HG03060 (cell line): ENCODE data around the gene CRK.

Source experiments
- ATAC-seq: cut with Tn5 transposase; IDR thresholded peaks from one replicate; pipeline ENCODE4 v1.9.1; 2021; ENCODE audit warnings: low read depth, moderate number of reproducible peaks; ENCODE audit not compliant: unreplicated experiment

CRK gene

DNA sequence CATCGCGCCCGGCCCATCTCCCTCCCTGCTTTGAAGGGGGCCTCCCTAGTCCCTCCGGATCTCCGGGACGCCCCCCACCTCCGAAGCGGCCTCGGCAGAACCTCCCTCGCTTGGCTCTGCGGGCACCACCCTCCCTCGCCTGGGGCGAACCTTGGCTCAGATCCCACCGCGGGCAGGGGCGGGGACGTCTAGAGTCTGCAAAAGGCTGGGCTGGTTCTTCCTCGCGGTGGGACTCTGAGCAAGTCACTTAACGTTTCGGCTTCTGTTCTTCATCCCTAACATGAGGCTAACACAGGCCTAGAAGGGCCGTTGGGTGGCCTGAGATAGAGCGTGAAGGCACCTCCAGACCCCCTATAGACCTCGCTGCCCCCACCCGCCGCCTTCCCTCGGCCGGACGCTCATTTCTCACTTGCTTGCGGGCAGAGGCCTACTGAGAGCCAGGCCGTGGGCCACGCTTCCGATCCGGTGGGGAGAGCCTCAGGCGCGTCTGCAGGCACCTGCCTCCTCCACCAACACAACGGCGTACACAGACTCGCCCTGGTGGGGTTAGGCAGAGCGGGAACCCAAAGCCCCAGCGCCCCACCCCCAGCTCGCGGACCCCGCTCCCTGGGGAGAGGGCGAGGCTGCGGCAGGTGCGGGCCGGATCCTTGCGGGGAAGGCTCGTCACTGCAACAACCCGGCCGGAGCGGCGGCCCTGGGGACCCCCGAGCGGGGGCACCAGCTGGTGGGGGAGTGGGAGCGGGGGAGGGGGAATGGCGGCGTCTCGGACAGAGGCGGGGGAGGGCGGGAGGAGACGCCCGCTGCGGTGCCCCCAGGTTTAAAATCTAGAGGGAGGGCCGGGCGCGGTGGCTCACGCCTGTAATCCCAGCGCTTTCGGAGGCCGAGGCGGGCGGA lies 31.0 kb upstream of the CRK start:
- ATAC-seq = no peak

DNA sequence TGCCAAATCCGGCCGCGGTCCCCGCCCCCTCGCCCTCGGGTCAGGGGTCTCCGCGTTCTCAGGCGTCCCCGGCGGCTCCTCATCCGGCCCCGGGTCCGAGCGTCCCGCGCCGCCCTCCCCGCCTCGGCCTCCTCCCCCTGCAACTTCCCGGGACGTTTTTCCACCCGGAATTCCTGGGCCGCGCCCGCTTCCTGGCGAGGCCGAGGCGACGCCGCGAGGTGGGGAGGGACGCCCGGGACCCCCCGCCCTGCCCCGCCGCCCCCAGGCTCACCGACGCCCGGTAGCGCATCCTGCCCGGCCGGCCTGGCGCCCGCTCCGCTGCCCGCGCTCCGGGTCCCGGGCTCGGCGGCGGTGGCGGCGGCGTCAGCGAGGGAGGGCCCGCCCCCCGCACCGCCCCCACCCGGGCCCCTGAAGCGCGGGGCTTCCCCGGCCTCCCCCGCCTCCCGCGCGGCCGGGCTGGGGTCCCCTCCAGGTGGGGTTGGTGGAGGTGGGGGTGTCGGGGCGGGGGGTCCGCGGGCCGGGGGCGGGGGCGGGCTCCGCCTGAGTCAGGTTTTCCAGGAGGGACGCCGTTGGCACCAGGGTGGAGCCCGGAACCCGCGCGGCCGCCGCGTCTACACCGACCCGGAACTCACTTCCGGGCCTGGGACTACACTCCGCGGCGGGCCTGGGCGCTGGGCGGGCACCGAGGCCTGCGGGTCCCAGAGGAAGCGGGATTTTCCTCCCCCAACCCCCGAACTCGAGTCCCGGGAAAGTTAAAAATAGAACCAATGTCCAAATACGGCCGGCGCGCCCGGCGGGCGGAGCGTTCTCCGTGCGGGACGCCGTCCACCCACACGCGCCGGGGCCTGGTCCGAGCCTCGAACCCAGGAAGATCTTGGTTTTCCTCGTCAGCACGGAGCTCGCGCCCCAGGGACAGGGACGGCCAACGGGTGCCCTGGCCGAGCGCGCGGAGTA lies 29.7 kb upstream of the CRK start:
- no peak for ATAC-seq

DNA sequence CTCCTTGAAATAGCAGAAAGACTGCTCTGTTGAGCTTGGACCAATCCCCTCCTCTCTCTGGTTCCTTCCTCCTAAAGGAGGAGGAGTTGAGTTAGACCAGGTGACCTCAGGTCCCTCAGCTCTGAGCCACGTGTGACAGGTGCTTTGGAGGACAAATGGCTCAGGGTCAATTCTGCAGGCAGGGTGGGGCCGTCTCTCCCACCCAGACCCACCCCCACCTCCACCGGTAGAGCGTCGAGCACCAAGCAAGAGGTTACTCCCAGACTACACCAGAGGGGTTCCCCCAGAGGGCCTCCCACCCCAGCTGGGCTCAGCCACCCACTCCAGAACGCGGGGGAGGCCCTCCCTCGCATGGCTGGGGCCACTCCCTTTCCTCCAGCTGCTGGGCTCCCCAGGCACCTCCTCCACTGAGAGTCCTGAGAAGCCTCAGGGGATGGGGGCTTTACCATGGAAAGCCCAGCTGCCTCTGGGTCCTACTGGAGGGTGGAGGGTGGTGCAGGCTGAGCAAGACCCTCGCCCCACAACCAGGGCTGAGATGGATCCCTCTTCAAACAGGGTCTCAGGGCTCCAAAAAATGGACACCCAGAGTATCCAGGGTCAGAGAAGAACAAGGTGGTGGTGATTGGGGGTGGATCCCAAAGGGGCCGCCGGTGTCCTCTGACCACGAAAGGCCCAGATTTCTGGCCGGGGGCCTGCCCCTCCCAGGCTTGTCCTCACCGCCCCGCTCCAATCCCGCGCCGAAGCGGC lies 28.8 kb upstream of the CRK start:
- no peak for ATAC-seq

DNA sequence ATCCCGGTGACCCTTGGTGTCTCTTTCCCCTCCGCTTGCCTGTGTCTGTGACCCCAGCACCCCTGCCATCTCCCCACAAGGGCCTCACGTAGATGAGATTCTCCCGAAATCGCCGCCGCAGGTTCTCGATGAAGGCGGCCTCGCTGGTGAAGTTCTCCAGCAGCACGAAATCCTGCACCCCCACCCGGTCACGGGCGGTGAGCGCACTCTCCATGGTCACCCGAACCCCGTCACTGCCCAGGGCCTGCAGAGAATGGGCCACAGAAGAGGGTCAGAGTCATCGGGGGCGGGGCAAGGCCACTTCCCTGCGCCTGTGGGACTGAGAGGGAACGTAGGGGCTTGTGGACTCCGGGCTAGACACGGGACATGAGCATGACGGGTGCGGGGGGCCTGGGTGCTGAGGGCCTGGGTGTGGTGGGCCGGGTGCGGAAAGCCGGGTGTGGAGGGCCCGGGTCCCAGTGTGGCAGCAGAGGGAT lies 28.1 kb upstream of the CRK start:
- ATAC-seq = no peak

DNA sequence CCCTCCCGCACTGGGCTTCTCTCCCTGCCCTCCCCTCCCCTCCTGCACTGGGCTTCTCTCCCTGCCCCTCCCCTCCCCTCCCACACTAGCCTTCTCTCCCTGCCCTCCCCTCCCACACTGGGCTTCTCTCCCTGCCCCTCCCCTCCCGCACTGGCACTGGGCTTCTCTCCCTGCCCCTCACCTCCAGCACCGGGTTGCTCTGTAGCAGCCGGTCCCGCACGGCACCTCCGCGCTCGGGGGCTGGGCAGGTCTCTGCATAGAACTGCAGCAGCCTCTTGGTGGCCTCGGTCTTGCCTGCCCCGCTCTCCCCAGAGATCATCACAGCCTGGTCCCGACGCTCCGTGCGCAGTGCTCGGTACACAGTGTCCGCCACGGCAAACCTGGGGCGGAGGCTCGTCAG lies 26.6 kb upstream of the CRK start:
- no peak for ATAC-seq

DNA sequence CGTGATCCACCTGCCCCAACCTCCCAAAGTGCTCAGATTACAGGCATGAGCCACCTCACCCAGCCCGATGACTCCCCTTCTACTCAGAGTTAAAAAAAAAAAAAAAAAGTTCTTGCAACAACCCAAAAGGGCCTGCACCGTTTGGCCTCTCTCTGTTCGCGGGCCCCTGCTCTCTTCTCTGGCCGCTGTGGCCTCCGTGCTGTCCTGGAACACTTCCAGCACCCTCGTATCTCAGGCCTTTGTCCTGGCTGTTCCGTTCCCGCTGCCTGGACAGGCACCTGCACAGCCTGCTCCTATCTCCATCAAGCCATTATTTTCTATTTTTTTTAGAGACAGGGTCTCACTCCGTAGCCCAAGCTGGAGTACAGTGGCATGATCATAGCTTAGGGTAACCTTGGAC lies 25.7 kb upstream of the CRK start:
- no peak for ATAC-seq

DNA sequence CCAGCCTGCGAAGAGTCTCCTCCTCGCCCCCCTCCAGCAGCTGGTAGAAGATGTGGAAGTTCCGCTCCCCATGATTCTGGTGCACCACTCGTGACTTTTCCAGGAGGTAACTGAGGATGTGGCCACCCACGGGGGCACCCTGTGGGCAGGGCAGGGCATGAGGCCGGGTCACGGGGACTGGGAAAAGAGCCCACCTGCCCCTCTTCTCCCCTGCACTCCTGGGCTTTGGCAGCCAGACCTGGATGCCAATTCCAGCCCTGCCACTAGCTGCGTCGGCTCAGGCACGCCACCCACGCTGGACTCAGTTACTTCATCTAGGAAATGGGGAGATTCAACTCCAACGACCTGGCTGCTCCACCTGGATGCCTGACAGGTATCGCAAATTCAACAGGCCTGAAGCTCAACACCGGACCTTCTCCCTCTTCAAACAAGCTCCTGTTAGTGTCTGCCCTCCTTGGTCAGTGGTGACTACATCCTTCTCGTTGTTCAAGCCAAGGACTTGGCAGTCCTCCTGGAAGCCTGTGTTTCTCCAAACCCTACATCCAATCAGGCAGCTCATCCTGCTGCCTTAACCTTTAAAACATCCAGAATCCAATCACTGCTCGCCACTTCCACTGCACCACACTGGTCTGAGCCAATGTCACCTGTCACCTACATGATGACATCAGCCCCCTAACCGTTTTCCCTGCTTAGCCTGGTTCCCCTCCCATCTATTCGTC lies 24.9 kb upstream of the CRK start:
- ATAC-seq = no peak

DNA sequence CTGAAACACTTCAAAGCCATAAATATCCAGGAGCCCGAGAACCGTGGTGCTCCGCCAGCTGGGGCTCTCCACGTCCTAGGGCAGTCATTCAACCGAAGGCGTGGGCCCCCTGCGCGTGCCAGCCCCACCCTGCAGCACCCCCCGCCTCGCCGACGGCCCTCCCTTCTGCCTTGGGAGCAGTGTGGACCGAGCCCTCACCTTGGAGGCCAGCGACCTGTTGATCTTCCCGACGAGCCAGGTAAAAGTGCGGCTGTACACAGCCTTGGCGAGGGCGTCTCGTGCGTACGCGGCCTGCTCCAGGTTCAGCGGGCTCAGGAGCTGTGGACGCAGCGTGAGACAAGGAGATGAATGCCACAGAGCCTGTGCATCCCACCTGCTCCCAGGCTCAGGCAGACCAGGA lies 22.4 kb upstream of the CRK start:
- ATAC-seq = no peak

DNA sequence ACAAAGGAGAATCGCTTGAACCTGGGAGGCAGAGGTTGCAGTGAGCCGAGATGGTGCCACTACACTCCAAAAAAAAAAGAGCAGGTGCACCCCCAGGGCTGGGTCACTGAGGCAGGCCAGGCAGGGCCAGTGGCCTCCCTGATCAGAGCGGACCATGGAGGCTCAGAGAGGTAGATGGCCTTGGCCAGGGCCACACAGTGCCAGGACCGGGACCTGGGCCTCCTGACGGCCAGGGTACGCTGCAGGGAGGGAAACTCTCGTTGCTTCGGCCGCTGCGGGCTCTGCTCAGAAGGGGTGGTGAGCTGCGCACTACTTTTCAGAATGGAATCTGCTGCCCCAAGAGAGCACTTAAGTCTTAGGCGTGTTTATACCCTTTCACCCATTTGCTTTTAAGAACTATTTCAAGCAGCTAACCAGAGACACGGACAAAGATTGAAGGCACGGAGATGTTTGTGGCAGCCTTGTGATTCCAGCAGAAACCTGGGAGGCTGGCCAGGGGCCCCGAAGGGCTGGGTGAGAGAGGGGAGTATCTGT lies 19.4 kb upstream of the CRK start:
- ATAC-seq = no peak

DNA sequence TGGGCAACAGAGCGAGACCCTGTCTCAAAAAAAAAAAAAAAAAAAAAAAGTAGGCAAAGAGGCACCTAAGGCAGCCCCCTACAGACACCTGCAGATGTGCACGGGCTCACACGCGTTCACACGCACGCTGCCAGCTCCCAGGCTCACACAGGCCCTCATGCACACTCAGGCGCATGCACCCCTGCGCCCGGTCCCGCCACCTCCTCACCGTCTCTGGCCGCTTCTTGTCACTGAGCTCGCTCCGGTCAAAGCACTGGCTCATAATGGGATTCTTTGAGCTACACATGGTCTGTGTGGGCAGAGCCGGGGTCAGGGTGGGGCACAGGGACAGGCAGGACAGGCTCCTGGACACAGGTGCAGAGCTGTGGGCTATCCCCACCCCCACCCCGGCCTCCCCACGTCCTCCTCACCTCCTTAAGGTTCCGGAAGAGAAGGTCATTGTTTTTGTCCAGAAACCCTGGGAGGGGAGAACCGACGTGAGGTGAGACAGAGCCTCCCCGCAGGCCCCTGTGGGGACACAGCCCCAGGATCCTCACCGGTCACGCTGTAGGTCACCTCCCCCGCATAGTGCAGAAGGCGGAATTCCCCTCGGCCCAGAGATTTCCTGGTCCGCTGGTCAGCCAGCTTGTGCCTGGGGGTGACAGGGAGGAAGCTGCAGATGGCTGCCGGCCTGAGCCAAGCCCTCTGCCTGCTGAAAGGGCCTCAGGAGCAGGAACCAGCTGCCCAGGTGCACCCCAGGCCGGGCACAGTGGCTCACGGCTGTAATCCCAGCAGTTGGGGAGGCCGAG lies 18.6 kb upstream of the CRK start:
- peak; percentile 39 for ATAC-seq

DNA sequence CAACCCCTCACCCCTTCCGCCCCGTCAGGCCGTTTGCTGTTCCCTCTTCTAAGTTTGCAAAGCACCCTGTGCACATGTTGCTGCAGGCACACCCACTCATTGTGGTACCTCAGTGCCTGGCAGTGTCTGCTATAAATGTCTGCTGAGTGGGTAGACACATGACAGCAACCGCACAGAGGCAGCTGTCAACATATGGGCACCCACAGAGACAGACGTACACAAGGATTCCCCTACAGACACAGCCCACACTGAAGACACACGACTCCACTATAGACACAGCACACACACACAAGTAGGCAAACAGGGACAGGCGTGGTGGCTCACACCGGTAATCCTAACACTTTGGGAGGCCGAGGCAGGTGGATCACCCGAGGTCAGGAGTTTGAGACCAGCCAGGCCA lies 17.8 kb upstream of the CRK start:
- ATAC-seq = no peak

DNA sequence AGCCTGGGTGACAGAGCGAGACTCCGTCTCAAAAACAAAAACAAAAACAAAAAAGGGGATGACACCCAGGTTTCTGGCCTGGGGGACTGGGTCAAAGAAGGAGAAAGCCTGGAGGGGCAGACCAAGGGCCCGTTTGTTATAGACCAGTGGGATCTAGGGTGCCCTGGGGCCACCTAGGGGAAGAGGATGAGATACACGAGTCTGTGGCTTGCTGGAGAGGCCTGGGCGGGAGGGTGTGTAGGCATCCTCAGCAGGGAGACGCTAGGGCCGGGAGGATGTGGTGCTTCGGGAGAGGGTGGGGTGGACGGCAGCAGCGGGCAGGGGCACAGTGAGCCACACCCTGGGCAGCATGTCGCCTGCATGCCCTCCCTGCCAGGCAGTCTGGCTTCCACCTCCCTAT lies 17.1 kb upstream of the CRK start:
- no peak for ATAC-seq

DNA sequence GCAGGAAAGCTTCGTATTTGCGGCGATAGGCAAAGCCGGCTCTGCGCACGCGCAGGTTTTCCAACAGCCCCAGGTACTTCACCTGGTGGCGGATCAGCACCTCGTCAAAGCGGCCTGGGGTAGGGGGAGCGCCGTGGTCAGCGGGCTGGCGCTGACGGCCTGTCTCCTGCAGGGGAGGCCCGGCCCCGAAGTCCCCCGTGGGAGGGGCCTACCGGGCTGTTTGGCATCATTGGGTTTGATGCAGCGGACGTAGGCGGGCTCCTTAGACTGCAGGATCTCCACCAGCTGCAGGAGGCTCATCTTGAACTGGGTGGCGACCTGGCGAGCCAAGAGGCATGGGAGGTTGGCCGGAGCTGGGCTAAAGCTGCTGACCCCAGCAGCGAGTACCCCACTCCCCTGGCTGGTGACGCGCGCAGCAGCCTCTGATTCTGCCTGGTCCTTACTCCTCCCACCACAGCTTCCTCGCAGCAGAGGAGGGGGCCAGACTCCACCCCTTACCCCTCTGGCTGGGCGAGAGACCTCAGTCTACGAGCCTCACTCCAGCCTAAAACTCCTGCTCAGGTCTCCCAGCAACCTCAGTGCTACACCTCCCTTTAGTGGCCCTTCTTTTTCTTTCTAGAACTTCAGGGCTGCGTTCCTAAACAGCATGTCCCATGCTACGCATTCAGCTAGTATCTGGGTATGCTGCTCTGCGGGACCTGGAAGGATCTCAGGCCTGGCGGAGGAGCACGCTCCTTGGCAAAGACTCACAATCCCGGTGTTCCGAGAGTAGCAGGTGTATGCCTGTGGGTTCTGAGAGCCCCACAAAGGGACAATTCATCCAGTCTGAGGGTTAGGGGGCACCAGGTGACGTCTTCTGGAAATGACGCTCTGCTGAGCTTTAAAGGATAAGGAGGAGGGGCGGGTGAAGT lies 16.1 kb upstream of the CRK start:
- ATAC-seq = no peak

DNA sequence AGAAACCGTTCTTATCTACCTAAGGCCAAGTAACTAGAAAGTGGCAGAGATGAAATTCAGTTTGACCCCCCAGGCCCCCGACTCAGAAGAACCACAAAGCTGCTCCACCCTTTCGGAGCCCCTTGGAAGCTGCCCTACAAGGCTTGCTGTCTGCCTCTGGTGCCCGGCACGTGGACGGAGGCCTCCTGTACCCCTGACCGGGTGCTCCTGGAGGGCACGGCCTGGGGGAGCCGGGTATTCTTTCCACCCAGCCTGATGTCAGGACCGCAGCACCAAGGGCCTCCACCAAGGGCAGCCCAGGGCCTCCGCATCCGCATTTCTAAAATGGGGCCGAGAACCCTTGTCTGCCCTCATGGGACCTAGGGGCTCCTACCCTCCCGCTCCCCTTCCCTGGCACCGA lies 15.5 kb upstream of the CRK start:
- no peak for ATAC-seq

DNA sequence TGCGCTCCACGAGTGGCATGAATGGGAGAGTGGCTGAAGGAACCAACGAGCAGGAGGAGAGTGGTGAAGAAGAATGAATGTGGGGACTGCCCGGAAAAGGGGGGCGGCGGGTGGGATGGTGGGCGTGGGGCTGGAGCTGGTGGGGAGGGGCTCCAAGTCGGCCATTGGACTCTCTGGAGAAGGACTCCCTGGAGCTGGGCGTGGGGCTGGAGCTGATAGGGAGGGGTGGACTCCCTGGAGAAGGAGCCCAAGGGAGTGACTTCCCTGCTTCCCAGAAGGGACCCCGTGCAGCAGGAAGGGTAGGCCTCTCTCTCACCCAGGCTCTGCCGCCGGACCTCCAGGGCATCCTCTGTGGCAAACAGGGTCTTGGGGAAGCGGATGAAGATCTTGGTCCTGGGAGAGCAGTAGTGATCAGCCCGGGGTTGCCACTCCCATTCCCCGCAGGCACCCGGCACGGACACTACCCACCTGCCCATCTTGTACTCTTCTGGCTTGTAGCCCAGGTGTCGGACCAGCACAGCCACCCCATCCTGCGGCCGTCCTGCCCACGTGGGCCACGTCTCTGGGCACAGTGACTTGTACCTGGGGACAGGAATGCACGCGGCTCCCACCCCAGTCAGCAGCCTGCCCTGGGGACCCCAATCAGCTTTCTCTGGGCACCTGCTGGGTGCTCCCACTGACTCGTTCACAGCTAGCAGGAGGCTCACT lies 14.9 kb upstream of the CRK start:
- ATAC-seq = no peak

DNA sequence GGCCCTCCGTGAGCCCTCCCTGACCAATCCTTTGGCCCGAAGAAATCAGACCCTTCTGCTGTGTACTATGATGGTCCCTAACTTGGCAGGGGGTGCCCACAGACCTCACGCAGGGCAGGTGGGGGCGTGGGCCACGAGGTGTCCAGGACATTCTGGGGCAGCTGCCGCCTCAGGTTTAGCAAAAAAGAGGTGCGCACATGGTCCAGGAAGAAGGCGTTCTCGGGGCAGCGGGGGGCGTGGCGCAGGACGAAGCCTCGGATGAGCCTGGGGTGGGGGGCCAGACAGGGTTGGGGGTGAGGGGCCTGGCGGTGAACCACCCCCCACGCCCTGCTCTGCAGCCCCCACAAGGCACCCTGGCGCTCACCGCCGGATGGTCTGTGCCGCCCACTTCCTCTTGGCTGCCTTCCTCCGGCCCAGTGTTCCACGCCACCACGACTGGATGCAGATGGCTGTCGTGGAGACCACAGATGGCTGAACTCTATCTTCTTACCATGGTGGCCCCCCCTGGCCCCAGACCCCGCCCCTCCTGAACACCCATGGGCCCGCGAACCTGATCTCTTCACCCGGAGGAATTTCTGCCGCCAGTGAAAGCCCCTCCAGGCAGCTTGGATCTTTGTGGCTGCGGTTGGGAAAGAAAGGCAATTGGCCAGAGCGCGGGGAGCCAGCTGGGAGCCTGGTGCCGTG lies 14.2 kb upstream of the CRK start:
- ATAC-seq = no peak
